NCI-H1092 (cell line): Measurements from ENCODE around the gene GYS2.

ENCODE experiments used
- DNase-seq: peaks from one replicate; lab custom pipeline; 2025; lab: John Stamatoyannopoulos, UW

Gene GYS2

GRCh38 chr12:21502872-21503271 lies 101.8 kb downstream of the GYS2 start:
- no peak for DNase-seq

- no peak for DNase-seq
Measured at GRCh38 chr12:21502164-21502496, 102.5 kb downstream of the GYS2 start.

GRCh38 chr12:21501258-21502163 lies 103.1 kb downstream of the GYS2 start, which contains the start of the genes GOLT1B and RECQL:
Gene GOLT1B (plus strand): TSS chr12:21501789. CDS start chr12:21501924, 135 bp downstream.
Gene RECQL (minus strand): TSS chr12:21501635. CDS start chr12:21499570, 2,065 bp downstream.
- peak; percentile 98 for DNase-seq

GRCh38 chr12:21500786-21501257 lies 103.8 kb downstream of the GYS2 start:
- DNase-seq = no peak

- DNase-seq = no peak
Measured at GRCh38 chr12:21499765-21500164, 104.9 kb downstream of the GYS2 start.
